OCI-LY3 (cell line): ENCODE results near the gene CREBL2.

Experiments
- H2AFZ ChIP-seq: fragments of 200-600, 300-600 bp; shearing (Covaris generic); 2 replicates; pipeline ENCODE4 v1.6.0; 2014; ENCODE audit warnings: antibody characterized with exemption, low read depth, low read length
- H3K27ac ChIP-seq: fragments of 200-600, 300-600 bp; sonication (generic); 2 replicates; pipeline ENCODE4 v1.5.1; 2014; ENCODE audit warnings: mild to moderate bottlenecking, low read length, moderate library complexity, mixed read lengths
- H3K27me3 ChIP-seq: fragments of 200-600, 300-600 bp; sonication (generic); 2 replicates; pipeline ENCODE4 v1.6.1; 2014; ENCODE audit warnings: low read depth, low read length, mixed read lengths
- H3K36me3 ChIP-seq: fragments of 200-600, 300-600 bp; sonication (generic); replicated peaks from 2 replicates; pipeline ENCODE3; 2014; ENCODE audit warnings: low read depth, low read length, mixed read lengths
- H3K4me1 ChIP-seq: fragments of 300-600, 200-600 bp; sonication (generic); 2 replicates; pipeline ENCODE4 v1.6.1; 2014; ENCODE audit warnings: low read length, mixed read lengths
- H3K4me2 ChIP-seq: fragments of 200-600, 300-600 bp; sonication (generic); 2 replicates; pipeline ENCODE4 v1.6.1; 2014; ENCODE audit warnings: low read length, mixed read lengths
- H3K4me3 ChIP-seq: fragments of 300-600, 200-600 bp; sonication (generic); 2 replicates; pipeline ENCODE4 v1.5.1; 2014; ENCODE audit warnings: antibody characterized with exemption, mild to moderate bottlenecking, low read length, moderate library complexity
- H3K79me2 ChIP-seq: fragments of 300-600, 200-600 bp; shearing (Covaris generic); 2 replicates; pipeline ENCODE4 v1.6.1; 2014; ENCODE audit warnings: mild to moderate bottlenecking, low read length, mixed read lengths
- H3K9ac ChIP-seq: fragments of 300-600, 200-600 bp; shearing (Covaris generic); 2 replicates; pipeline ENCODE4 v1.6.0; 2014; ENCODE audit warnings: mild to moderate bottlenecking, low read length, moderate library complexity
- H3K9me3 ChIP-seq: fragments of 200-600, 300-600 bp; shearing (Covaris generic); 2 replicates; pipeline ENCODE4 v1.6.1; 2014; ENCODE audit warnings: low read length, mixed read lengths; ENCODE audit not compliant: insufficient read depth
- H4K20me1 ChIP-seq: fragments of 200-600, 300-600 bp; sonication (generic); 2 replicates; pipeline ENCODE4 v1.6.1; 2016; ENCODE audit warnings: low read length, mixed read lengths; ENCODE audit not compliant: insufficient read depth
- CTCF ChIP-seq: fragments of 200-600, 300-600 bp; sonication (generic); IDR thresholded peaks from 2 replicates; pipeline ENCODE4 v1.5.1; 2014; ENCODE audit warnings: antibody characterized with exemption, low read length, low read depth
- EZH2phosphoT487 ChIP-seq: fragments of 200-600 bp; shearing (Covaris generic); IDR thresholded peaks from 2 replicates; pipeline ENCODE4 v1.6.1; 2018; ENCODE audit warnings: antibody characterized with exemption, mixed run types, low read depth

Gene CREBL2

DNA sequence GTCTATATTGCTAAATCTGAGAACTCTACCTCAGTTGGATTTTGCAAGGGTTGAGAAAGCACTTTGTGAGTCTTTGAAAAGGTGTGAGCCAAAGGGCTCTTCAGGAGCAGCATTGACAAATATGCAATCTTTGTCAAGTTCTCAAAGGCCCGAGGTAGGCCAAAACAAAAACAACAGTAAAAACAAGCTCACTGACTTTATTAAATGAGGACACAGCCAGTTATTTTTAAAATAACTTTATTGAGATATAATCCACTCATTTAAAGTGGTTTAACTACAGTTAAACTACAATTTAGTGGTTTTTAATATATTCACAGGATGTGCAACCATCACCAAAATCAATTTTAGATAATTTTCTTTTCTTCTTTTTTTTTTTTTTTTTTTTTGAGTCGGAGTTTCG is 2.0 kb upstream of the CREBL2 start:
- no peaks in the 10 kb centered on the region for H3K79me2 ChIP-seq
- H3K27me3 ChIP-seq = peaks cover 8% of the 10 kb centered on the region
- H4K20me1 ChIP-seq = no peaks in the 10 kb centered on the region
- no peak for TF ChIP-seq CTCF
- TF ChIP-seq EZH2phosphoT487 = no peak
- no peak overlapping the region for H3K4me3 ChIP-seq
- H3K9ac ChIP-seq = no peak overlapping the region
- no peak overlapping the region for H2AFZ ChIP-seq
- H3K4me2 ChIP-seq = no peak overlapping the region
- no peaks in the 10 kb centered on the region for H3K9me3 ChIP-seq
- no peaks in the 10 kb centered on the region for H3K36me3 ChIP-seq
- H3K4me1 ChIP-seq = peaks cover 31% of the 10 kb centered on the region
- no peak overlapping the region for H3K27ac ChIP-seq

DNA sequence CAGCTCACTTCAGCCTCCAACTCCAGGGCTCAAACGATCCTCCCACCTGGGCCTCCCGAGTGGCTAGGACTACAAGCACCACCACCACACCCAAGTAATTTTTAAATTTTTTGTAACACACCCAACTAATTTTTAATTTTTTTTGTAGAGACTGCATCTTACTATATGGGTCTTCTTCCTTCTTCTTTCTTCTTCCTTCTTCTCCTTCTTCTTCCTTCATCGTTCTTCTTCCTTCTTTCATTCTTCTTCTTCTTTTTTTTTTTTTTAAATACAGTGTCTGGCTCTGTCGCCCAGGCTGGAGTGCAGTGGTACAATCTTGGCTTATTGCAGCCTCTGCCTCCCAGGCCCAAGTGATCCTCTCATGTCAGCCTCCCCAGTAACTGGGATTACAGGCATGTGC is 965 bp upstream of the CREBL2 start:
- Histone ChIP-seq H3K9me3 (no peaks in the 10 kb centered on the region), H3K36me3 (no peaks in the 10 kb centered on the region), H3K4me3 (peak overlapping the region; percentile 79), H3K9ac (peak overlapping the region; percentile 78), H3K4me2 (peak overlapping the region; percentile 92), H2AFZ (no peak overlapping the region), H3K79me2 (no peaks in the 10 kb centered on the region), H3K27ac (no peak overlapping the region), H3K4me1 (peaks cover 31% of the 10 kb centered on the region), H4K20me1 (no peaks in the 10 kb centered on the region), H3K27me3 (no peaks in the 10 kb centered on the region)
- TF ChIP-seq EZH2phosphoT487 = no peak
- no peak for TF ChIP-seq CTCF

DNA sequence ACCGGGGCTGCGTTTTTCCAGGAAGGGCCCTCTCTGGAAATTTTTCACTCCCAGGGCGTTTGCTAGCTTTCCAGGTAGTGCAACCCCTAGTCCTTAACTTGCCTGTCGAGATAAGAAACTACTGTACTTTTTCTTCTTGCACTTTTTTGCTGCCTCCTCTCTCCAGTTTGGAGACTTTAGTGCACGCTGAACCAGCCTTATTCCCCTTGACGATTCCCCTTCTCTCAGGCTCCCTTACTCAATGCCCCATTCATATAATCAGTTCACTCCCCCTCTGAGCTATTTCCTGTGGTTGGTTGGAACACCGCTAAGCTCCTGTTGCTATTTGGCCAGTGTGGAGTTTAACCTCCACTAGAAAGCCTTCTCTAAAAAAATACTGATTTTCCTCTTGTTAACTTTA is 682 bp downstream of the CREBL2 start:
- Histone ChIP-seq H3K4me2 (peak overlapping the region; percentile 92), H3K27ac (no peak overlapping the region), H3K36me3 (no peaks in the 10 kb centered on the region), H3K4me1 (peaks cover 16% of the 10 kb centered on the region), H3K4me3 (peak overlapping the region; percentile 79), H3K9ac (peak overlapping the region; percentile 78), H2AFZ (peak overlapping the region; percentile 89), H3K27me3 (no peaks in the 10 kb centered on the region), H3K79me2 (no peaks in the 10 kb centered on the region), H3K9me3 (no peaks in the 10 kb centered on the region), H4K20me1 (no peaks in the 10 kb centered on the region)
- TF ChIP-seq EZH2phosphoT487 (no peak), CTCF (no peak)

DNA sequence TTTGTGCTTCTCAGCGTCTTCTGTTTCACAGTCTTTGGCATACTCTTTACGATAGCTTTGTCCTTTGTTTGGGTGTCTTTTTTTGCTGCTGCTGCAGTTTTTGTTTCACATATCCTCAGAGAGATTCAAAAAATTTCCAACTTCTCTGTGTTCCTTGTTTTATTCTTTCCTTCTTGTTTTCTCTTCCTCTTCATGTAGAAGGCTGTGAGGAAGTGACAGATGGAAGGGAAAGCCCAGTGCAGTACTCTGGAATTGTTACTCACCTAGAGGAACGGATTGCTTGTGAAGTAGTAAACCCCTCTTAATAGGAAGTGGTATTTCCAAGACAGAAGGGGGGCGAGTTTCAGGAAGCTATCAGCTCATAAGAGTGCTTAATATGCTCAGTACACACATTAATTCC is 1.7 kb downstream of the CREBL2 start:
- H3K9me3 ChIP-seq = no peaks in the 10 kb centered on the region
- peaks cover 13% of the 10 kb centered on the region for H3K4me1 ChIP-seq
- no peak overlapping the region for H3K4me3 ChIP-seq
- no peaks in the 10 kb centered on the region for H4K20me1 ChIP-seq
- H2AFZ ChIP-seq = no peak overlapping the region
- H3K27me3 ChIP-seq = no peaks in the 10 kb centered on the region
- H3K27ac ChIP-seq = no peak overlapping the region
- H3K79me2 ChIP-seq = no peaks in the 10 kb centered on the region
- H3K36me3 ChIP-seq = no peaks in the 10 kb centered on the region
- peak overlapping the region; percentile 92 for H3K4me2 ChIP-seq
- no peak overlapping the region for H3K9ac ChIP-seq
- TF ChIP-seq CTCF = no peak
- no peak for TF ChIP-seq EZH2phosphoT487
